HUDEP-2 (cell line): ENCODE measurements around the gene MCHR1.

Source experiments
- DNase-seq, 76 experiments: peaks; one replicate each; lab custom pipeline; 2025; ENCODE audit not compliant: unreplicated experiment in 76 of 76; lab: John Stamatoyannopoulos, UW

Gene MCHR1

GRCh38 chr22:40679249-40679963, at the start of gene MCHR1:
Gene MCHR1 (plus strand): TSS chr22:40679484. CDS start chr22:40679653, 169 bp downstream.
- no peak for DNase-seq

DNA sequence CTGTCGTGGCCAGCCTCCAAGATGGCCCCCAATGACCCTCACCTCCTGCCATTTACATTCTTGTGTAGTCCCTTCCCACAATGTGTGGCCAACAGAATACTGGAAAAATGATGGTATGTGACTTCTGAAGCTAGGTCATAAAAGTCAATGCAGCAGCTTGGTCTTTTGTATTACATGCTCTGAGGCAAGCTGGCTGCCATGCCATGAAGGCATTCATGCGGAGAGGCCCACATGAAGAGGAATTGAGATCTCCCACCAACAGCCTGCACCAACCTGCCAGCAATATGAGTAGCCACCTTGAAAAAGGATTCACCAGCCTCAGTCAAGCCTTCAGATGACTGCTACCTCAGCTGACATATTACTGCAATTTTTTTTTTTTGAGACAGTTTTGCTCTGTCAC, 47.4 kb upstream of the MCHR1 start:
- no peak for DNase-seq

- no peak for DNase-seq
Measured at GRCh38 chr22:40633036-40633435, 46.2 kb upstream of the MCHR1 start.

DNA sequence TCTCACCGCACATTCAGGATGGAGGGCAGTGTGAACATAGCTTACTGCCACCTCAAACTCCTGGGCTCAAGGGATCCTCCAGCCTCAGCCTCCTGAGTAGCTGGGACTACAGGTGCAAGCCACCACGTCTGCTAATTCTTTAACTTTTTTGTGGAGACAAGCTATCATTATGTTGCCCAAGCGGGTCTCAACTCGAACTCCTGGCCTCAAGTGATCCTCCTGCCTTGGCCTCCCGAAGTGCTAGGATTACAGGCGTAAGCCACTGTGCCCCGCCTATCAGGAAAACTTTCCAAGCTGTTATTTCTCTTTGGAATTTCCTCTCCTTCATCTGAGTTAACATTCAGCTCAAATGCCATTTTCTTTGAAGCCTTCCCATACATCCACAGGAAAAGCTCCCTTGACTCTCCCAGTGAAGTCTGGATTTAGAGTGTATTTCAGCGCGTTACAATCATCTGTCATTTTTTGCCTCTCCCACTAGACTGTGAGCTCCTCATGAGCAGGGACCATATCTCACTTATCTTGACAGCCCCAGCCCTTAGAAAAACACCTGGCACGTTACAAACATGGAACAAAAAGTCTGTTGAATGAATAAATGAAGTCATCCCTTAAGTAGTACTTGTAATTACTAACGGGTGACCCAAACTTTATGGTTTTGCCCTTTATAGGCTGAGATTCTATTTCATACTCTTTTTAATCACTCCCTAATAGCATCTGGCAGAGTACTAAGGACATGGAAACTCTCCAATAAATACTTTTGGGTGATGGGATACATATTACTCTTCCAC, 45.0 kb upstream of the MCHR1 start:
- peak in 1 of 76 experiments; percentile 10 for DNase-seq

- no peak for DNase-seq
Measured at GRCh38 chr22:40635043-40635939, 44.0 kb upstream of the MCHR1 start.

DNA sequence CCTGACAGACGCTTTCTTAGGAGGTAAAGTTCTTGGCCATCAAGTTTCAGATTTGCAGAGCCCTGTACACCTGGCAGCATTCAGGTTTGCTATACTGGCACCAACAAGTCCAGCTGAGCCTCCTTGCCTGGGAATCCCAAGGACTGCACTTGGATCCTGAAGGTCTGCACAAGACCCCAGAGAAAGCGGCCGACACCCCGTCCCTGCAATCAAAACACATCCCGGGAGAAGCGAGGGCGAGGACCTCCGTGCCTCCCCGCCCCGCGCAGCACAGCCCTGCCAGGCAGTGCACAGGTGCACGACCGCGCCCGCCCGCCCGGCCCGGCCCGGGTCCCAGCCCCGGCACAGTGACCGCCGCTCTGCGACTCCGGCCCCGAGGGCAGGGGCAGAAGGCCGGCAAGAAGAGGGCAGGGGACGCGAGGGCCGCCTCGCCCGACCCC, 43.3 kb upstream of the MCHR1 start:
- no peak for DNase-seq

- DNase-seq = peak in 75 of 76 experiments; percentile 88 to 100 (median 99)
Measured at GRCh38 chr22:40636380-40637182, 42.7 kb upstream of the MCHR1 start, which contains the start of gene MRTFA. Gene MRTFA (minus strand): TSS chr22:40636719.

GRCh38 chr22:40637183-40638150, 41.8 kb upstream of the MCHR1 start:
- peak in 16 of 76 experiments; percentile 13 to 60 (median 38) for DNase-seq

DNA sequence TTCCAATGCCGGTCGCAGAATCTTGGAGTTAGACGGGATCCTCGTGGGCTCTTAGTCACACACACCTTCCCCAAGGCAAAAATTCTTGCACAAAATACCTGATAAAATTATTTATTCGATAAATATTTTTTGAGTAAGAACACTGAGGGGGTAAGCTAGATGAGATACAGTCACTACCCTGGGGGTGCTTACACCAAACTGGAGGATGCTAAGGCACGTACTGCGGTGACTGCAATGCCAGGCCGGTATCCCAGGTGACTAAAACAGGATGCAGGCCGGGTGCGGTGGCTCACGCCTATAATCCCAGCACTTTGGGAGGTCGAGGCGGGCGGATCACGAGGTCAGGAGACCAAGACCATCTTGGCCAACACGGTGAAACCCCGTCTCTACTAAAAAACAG, 41.0 kb upstream of the MCHR1 start:
- DNase-seq = no peak

- DNase-seq = no peak
Measured at GRCh38 chr22:40641269-40641668, 38.0 kb upstream of the MCHR1 start.

DNA sequence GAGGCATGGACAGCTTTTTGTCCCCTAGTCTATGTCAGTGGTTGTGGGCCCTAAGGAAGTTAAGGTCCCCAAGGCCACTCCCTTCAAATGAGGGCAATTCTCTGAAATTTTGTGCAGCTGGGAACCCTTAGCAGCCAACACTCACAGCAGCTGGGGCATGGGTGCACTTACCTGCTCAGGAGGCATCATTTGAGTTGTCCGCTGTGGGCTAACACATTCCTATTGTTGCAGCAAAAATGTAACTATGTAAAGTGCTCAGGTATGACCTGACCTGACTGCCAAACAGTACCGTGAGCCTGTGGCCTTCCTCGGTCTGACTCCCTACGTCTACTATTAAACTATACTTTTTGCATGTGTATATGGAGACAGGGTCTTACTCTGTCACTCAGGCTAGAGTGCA, 37.0 kb upstream of the MCHR1 start:
- DNase-seq = no peak

- DNase-seq = no peak
Measured at GRCh38 chr22:40645579-40646197, 33.6 kb upstream of the MCHR1 start.

GRCh38 chr22:40648386-40648785, 30.9 kb upstream of the MCHR1 start:
- no peak for DNase-seq

DNA sequence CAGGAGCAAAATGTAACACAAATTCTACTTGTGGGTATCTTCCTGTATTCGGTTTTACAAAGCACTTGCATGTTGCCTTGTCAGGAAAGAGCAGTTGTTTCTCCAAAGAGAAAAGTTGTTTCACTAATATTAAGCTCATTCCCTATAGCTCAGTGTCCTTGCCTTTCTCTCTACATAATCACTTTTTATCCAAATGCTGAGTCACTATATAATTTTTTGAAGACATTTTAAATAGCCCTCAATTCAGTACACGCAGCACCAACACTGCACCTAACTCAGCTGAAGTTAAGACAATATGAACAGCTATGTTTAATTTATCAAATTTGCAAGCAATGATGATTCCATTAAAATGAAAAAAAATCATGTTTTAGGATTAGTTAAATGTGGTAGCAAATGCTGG, 28.2 kb upstream of the MCHR1 start:
- DNase-seq = no peak

- DNase-seq = peak in 74 of 76 experiments; percentile 52 to 97 (median 90)
Measured at GRCh38 chr22:40651563-40652501, 27.5 kb upstream of the MCHR1 start.

DNA sequence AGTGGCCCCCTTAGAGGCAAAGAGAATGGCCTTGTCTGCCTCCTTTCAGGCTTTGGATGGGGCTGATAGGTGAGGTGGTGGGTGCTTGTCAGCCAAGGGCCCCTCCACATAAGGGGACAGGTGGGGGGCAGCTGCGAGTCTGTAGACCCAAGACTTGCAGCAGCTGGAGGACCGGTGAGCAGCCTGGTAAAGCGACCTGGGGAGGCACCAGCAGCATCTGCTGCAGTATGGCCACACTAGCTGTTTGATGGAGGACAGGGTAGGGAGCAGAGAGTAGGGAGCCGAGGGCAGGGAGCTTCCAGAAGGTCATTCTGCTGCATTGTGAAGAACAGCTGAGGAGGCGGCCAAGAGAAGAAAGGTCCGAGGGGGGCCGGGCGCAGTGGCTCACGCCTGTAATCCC, 25.9 kb upstream of the MCHR1 start:
- no peak for DNase-seq

GRCh38 chr22:40654522-40655167, 24.6 kb upstream of the MCHR1 start:
- peak in 57 of 76 experiments; percentile 3 to 67 (median 31) for DNase-seq
